ENCODE results near the gene ANO1.

GRCh38 chr11:70186936-70187335, 108.8 kb downstream of the ANO1 start:
- TF ChIP-seq CTCF (IDR thresholded peaks at IDR 0.05): no peak
- no peak for TF ChIP-seq POLR2AphosphoS5 (IDR thresholded peaks at IDR 0.05)

Data from prostate gland (tissue), 2 donors.